ENCODE results near the gene ARHGEF19. TPM values are rescaled to one million over a fixed set of nuclear protein-coding genes. Genes with fewer than 3 reads are reported as not detected.
A peak's percentile ranks its signal among the peaks of the same experiment; 100 is the strongest.

The ARHGEF19 gene
- total and polyA plus RNA-seq, 8 donors: 3.5 to 20.1 (median 9.5) TPM

- Histone ChIP-seq H3K4me3 (no peak overlapping the region), H3K27ac (peak overlapping the region in 1 of 5 donors; percentile 61), H3K4me1 (peaks cover 21 to 72% (median 51%) of the 10 kb centered on the region in 4 donors), H3K36me3 (no peaks in the 10 kb centered on the region), H3K27me3 (no peaks in the 10 kb centered on the region), H3K9me3 (no peaks in the 10 kb centered on the region)
- WGBS, 5 donors: 45 to 65% (median 57%) methylated on average over 4 of the region's 4 CpGs
- intact Hi-C loops (cut with DNase I; ENCODE audit: low total_unique reads): no loop called here
- no peak for DNase-seq
- no peak for TF ChIP-seq EP300 (IDR thresholded peaks at IDR 0.05)
Measured at GRCh38 chr1:16210581-16210980, 1.9 kb downstream of the ARHGEF19 start.

GRCh38 chr1:16209847-16210407, 2.5 kb downstream of the ARHGEF19 start:
- Histone ChIP-seq H3K27me3 (no peaks in the 10 kb centered on the region), H3K27ac (peak overlapping the region in 2 of 5 donors; percentile 43 to 61), H3K4me3 (peak overlapping the region in 1 of 4 donors; percentile 3), H3K36me3 (peaks cover 0 to 1% (median 0%) of the 10 kb centered on the region in 4 donors), H3K4me1 (peaks cover 22 to 73% (median 52%) of the 10 kb centered on the region in 4 donors), H3K9me3 (no peaks in the 10 kb centered on the region)
- DNase-seq: peak in 1 of 2 donors; percentile 65
- TF ChIP-seq POLR2A (IDR thresholded peaks at IDR 0.05): no peak
- TF ChIP-seq EP300 (IDR thresholded peaks at IDR 0.05): no peak
- TF ChIP-seq CTCF (IDR thresholded peaks at IDR 0.05): no peak
- no peak for TF ChIP-seq POLR2AphosphoS5 (IDR thresholded peaks at IDR 0.05)
- 30 to 48% (median 42%) methylated on average over 9 to 11 of the region's 11 CpGs for WGBS, 5 donors
- intact Hi-C loops (cut with DNase I; ENCODE audit: low total_unique reads): no loop called here

GRCh38 chr1:16209132-16209846, 3.2 kb downstream of the ARHGEF19 start:
- peaks cover 22 to 73% (median 52%) of the 10 kb centered on the region in 4 donors for H3K4me1 ChIP-seq
- no peak for TF ChIP-seq POLR2AphosphoS5 (IDR thresholded peaks at IDR 0.05)
- TF ChIP-seq POLR2A (IDR thresholded peaks at IDR 0.05): no peak
- TF ChIP-seq EP300 (IDR thresholded peaks at IDR 0.05): no peak
- no peak for TF ChIP-seq CTCF (IDR thresholded peaks at IDR 0.05)
- DNase-seq: no peak
- no peaks in the 10 kb centered on the region for H3K27me3 ChIP-seq
- peaks cover 0 to 8% (median under 1%) of the 10 kb centered on the region in 4 donors for H3K36me3 ChIP-seq
- H3K9me3 ChIP-seq: no peaks in the 10 kb centered on the region
- peak overlapping the region in 2 of 5 donors; percentile 20 to 91 for H3K27ac ChIP-seq
- peak overlapping the region in 1 of 4 donors; percentile 3 for H3K4me3 ChIP-seq
- 44 to 68% (median 55%) methylated on average over 9 of the region's 9 CpGs for WGBS, 5 donors
- intact Hi-C loops (cut with DNase I; ENCODE audit: low total_unique reads): no loop called here

GRCh38 chr1:16208270-16208987, 4.0 kb downstream of the ARHGEF19 start:
- WGBS, 5 donors: 70 to 79% (median 76%) methylated on average over 8 to 13 of the region's 13 CpGs
- Histone ChIP-seq H3K4me1 (peaks cover 22 to 73% (median 51%) of the 10 kb centered on the region in 4 donors), H3K27me3 (no peaks in the 10 kb centered on the region), H3K36me3 (peaks cover 0 to 13% (median 2%) of the 10 kb centered on the region in 4 donors), H3K9me3 (no peaks in the 10 kb centered on the region), H3K4me3 (no peak overlapping the region), H3K27ac (peak overlapping the region; percentile 2 to 98 (median 91))
- no peak for TF ChIP-seq POLR2A (IDR thresholded peaks at IDR 0.05)
- TF ChIP-seq CTCF (IDR thresholded peaks at IDR 0.05): no peak
- TF ChIP-seq POLR2AphosphoS5 (IDR thresholded peaks at IDR 0.05): no peak
- TF ChIP-seq EP300 (IDR thresholded peaks at IDR 0.05): no peak
- intact Hi-C loops (cut with DNase I; ENCODE audit: low total_unique reads): no loop called here
- DNase-seq: no peak

All from stomach (tissue), 9 donors.